ENCODE measurements around the gene LMBR1.
"Not testable (repeated sequence)": the region's sequence is repeated elsewhere in the genome, so short reads cannot be mapped to it uniquely, and the experiment has no call there.

Gene LMBR1

GRCh38 chr7:156697283-156697682 is 195.7 kb downstream of the LMBR1 start:
- DNase-seq, result not testable (repeated sequence)

DNA sequence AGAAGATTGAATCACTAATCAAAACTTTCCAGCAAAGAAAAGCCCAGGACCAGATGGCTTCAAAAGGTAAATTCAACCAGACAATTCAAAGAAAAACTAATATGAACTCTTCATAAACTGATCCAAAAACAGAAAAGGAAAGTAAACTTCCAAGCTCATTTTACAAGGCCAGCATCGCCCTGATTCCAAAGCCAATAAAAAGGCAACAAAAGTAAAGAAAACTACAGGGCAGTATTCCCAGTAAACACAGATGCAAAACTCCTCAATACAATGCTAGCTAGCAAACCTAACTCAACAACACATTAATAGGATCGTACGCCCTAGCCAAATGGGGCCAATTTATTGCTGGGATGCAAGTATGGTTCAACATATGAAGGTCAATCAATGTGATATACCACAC is 199.4 kb downstream of the LMBR1 start:
- DNase-seq, result no peak

- no peak for DNase-seq
These were observed 200.1 kb downstream of the LMBR1 start for GRCh38 chr7:156692849-156693248.

DNA sequence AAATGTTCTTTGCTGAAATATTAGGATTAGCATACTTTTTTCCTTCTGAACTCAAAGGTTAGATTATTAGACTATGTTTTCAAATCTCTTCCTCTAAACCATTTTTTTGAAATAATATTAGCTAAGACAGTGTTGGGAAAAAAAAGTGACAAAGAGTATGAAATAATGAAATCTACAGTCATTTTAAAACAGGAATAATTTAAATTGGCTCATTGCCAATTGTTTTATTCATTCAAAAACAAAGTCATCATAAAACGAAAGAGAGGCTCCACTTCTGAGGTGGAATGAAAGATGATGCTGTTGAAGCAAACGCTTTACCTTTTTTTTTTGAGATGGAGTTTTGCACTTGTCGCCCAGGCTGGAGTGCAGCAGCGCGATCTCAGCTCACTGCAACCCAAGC is 201.2 kb downstream of the LMBR1 start:
- no peak for DNase-seq

DNA sequence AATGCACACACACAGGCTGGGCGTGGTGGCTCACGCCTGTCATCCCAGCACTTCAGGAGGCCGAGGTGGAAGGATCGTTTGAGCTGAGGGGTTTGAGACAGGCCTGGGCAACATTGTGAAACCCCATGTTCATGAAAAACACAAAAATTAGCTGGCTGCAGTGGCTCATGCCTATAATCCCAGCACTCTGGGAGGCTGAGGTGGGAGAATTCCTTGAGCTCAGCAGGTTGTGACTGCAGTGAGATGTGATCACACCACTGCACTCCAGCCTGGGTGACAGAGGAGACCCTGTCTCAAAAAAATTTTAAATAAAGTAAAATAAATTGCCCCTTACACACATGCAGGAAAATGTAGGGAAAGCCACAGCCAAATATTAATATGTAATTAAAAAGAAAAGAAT is 208.3 kb downstream of the LMBR1 start:
- no peak for DNase-seq

DNA sequence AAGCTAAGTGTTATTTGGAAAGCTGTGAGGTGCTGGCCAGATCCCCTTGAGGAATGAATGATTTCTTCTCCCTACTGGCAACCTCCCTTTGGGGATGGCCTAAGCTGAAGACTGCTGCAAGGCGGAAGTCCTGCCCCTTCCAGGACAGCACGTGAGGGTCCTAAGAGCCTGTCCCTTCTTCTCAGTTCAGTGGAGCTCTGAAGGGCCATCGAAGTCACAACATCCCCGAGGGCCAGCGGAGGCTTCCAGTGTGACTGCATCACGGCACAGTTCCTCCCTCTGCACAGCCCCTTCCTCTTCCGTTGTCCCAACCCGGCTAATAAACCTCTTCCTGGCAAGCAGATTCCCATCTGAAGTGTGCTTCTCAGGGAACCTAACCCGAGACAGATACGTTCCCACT is 208.7 kb downstream of the LMBR1 start:
- DNase-seq, result no peak

DNA sequence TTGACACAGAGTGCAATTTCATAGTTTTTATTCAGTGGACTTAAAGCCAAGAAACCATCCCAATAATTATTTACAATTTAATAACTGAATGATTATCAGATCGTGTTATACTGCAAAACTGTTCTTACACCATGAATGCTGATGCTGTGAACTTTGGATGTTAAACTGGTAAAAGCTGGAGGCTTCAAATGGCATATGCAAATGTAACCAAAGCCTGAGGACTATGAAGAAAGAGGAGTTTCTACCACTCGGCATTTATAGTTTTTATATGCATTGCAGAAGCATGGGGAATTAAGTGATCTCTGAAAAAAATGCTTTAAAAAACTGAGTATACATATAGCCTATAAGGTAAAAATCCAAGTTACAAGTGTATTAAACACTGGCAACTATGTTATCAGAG is 210.1 kb downstream of the LMBR1 start:
- DNase-seq, result no peak

- DNase-seq, result no peak
These were observed 212.7 kb downstream of the LMBR1 start for GRCh38 chr7:156680281-156680680.

DNA sequence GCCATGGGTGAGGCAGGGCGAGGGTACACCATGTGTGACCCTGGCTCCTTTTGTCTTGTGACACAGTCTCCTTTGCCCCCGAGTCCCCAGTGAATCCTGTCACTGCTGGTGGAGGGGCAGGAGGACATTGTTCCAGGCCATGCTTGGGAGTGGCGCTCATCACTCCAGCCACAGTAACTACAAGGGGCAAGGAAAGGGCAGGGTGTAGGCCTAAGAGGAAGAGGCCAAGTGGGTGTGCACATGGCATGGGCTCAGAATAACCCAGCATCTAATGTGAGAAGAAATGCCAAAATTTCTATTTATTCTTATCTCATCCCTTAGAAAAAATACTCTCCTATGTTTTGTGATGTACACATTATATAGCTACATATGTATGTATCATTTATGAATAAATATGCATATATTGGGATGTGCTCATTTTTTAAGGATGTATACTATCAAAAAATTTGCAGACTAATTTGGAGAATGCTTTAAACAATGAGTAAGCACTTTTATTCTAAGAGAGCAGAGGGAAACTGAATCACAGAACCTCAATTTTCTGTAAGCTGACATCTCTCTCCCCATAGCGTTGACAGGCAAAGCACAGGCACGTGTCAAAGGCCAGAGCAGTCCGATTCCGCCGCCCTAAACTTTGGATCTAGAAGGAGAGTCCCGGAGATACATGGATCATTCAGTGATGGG is 215.5 kb downstream of the LMBR1 start:
- no peak for DNase-seq

- DNase-seq, result no peak
These were observed 216.7 kb downstream of the LMBR1 start for GRCh38 chr7:156676263-156676662.

DNA sequence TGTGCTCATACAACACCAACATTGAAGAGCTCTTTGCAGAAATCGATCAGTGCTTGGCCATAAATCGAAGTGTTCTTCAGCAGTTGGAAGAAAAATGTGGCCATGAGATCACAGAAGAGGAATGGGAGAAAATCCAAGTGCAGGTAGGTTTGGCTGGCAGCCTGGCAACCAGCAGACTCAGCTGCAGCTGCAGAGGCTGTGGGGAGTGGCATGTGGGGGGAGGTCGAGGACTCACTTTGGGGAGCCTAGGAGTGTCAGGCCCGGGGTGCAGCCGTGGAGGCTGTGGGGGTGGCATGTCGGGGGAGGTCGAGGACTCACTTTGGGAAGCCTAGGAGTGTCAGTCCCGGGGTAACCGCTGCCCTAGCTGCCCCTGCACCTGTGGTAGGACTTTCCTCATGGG is 217.3 kb downstream of the LMBR1 start:
- no peak for DNase-seq

DNA sequence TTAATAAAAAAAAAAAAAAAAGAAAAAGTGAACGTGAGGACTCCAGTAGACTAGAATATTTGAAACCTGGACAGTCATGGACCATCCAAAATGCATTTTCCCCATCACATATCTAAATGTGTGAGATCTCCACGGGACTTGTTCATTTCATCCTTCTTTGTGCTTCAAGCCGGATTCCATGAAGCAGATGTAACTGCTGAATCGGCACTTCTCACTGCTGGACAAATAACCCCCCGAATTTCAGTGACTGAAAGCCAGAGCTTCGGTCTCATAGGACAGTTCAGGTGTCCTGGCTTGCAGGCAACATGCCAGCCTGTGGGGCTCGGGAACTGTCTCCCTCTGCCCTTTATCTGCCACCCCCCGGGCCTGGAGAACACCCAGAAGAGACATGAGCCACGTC is 219.1 kb downstream of the LMBR1 start:
- DNase-seq, result no peak

DNA sequence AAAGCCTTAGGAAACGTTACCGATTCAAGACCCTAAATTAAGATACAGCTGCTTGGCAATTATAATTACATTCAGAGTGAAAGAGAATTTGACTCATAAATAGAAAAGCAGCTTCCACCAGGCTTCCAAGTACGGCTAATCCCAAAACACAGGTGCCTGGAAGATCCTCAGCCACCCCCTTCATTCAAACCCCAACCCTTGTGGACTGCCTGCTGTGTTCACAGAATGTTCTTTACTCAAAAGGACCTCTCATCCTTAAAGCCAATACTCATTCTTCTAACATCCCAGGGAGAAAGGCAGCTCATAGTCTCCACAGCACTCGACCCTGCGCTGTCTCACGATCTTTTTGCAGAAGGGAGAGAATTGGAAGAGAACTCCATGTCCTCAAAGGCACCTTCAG is 219.5 kb downstream of the LMBR1 start:
- DNase-seq, result no peak

GRCh38 chr7:156669035-156669828 is 223.8 kb downstream of the LMBR1 start:
- DNase-seq, result no peak

DNA sequence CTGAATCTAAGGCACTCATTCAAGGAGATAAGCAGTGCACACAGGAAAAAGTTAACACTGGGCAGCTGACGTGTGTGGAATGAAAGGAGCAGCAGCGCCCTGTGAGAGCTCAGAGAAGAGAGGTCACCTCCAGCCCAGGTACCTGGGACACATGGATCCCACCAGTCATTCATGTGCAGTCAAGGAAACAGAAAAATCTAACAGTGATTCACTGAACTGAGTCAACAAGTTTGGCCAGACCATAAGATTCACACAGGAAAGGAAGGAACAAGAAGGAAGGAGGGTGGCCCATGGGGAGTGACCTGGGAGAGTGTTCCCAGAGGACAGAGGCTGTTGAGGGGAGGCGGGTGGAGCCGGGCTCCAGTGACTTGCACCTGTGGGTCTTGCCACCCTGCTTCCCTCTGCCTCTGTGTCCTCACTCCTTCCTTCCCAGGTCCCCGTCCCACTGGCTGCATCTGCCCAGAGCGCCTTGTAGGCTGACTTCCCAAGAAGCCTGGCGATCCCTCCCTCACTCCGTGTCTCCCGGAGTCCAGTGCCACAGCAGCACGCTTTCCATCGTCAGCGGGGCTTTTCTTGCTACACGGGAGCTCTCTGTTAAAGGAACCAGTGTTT is 224.7 kb downstream of the LMBR1 start:
- DNase-seq, result no peak

DNA sequence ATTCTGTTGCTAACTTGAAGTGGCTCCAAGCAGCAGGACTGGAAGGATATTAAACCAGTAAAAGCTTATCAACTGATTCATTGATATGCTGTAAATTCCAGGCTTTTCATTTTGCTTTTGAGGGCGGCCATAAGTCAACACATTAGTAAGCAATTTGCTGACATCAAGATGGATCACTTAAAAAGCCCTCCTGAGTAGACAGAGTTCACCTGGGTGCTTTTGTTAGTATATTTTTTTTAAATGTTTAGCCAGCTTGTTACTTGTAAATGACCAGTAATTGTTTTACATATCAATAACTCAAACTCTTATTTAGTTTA is 225.9 kb downstream of the LMBR1 start:
- no peak for DNase-seq

DNA sequence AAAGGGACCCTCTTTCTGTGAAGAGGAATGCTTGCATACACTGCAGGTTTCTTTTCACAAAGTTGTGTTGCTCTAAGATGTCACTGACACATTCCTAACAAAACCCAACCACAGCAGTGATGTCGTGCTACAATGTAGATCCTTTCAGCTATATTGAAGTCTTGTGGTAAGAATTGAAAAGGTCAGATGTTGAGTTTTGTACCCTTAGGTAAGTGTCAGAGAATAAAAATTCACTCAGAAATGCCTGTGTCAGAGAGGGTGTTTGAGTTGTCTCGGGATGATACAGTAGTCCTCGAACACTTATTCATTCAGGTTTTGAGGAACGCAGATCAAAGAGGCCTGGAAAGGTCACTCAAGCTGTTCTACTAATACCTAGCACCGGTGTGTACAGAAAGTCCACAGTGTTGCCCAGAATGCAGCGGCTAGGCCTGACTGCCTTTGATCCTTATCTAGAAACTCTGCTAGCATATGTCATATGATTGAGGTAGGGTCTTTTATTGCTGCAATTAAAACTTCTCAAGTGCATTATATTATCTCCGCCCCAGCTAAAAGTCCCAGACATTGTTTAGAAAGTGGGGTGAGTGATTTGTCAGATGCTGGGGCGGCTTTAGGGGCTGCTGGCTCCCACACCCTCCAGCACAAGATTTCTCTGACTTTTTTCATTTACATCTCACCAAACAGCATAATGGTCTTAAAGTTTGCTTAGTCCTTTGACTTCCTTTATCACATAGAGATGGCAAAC is 226.4 kb downstream of the LMBR1 start:
- DNase-seq, result no peak

DNA sequence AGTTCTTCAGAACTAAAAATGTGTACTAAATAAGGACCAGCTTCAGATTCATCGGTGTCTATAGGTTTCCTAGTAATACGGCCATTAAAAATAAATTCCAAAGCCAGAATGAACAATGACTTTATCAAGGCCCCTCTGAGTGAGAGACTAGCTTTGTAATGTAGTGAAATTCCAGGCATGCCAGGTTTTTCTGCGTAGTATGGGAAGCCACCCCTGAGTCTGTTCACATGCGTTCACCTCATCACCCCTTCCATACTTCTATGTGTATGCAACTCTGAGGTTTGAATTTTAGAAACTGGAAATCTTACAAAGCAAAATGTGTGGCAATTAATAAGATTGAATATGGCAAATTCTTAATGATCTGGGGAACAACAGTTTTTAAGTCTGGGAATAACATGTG is 227.9 kb downstream of the LMBR1 start:
- DNase-seq, result no peak

DNA sequence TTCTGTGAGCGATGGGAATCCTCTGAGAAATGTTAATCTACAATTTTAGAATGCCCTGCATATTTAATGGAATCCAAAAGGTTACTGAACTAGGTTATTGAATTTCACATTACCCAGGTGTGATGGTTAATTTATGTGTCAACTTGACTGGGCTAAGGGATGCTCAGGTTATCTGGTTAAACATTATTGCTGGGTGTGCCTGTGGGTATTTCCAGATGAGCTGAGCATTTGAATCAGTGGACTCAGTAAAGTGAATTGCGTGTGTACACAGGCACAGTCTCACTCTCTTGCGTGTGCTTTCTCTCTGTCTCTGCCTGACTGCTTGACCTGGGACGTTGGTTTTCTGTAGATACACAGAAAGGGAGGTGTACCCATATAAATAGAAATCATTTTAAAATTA is 230.7 kb downstream of the LMBR1 start:
- DNase-seq, result no peak

- DNase-seq, result no peak
These were observed 231.3 kb downstream of the LMBR1 start for GRCh38 chr7:156661637-156662036.

DNA sequence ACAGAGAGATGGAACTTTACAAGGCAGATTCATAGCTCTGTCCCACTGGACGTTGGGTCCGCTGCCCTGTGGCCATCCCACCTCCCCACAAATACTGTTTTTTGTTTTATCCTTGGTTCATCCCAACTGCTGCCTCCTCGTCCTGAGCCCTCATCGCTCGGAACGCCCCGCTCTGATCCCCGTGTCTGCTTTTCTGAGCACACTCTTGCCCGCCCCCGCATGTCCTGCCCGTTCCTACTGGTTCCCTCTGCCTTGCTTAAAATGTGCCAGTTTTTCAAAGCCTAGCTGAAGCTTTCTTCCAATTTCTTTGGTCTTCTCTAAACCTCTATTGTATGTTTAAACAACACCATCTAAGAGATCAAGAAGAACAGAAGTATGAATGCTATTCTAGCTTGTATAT is 233.0 kb downstream of the LMBR1 start:
- DNase-seq, result no peak

GRCh38 chr7:156659203-156659602 is 233.8 kb downstream of the LMBR1 start:
- DNase-seq, result no peak

DNA sequence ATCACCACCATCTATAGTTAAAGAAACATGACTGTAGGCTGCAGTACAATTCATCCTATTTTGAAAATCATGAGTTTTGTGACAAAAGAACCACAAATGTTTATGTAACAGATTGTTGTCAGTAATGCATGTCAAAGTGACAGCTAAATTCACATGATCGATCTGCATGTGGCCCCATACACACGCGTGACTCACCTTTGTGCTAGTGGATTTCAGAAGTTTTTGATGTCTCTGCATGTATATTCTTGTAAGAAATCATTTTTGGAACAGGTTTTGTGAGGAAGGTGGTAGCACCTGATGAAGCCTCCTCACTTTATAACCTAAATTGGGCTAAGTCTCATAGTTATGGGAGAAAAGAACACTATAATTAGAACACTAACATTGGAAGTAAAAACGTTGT is 235.3 kb downstream of the LMBR1 start:
- no peak for DNase-seq
